SK-N-MC (cell line): Measurements from ENCODE around the gene IL20.

ENCODE experiments used
- DNase-seq: peaks from one replicate; pipeline ENCODE4 v3.0.0-alpha.2; 2011; ENCODE audit warnings: low read depth, low spot score
- H3K27ac ChIP-seq: fragments of 200-600 bp; sonication (generic); 2 replicates; pipeline ENCODE4 v1.5.1; 2016; ENCODE audit warnings: mixed run types
- H3K36me3 ChIP-seq: fragments of 200-600 bp; sonication (generic); 2 replicates; pipeline ENCODE4 v1.6.1; 2017; ENCODE audit warnings: antibody characterized with exemption, low read length, mixed read lengths; ENCODE audit not compliant: insufficient read depth
- H3K4me3 ChIP-seq: fragments of 200-600 bp; sonication (generic); 2 replicates; pipeline ENCODE4 v1.5.1; 2016
- H3K9ac ChIP-seq: fragments of 200-600 bp; sonication (generic); 2 replicates; pipeline ENCODE4 v1.8.0; 2017; ENCODE audit warnings: mixed run types, mixed read lengths; ENCODE audit not compliant: insufficient read length
- H3K9me3 ChIP-seq: fragments of 200-600 bp; sonication (generic); 2 replicates; pipeline ENCODE4 v1.6.1; 2017; ENCODE audit warnings: low read depth, mild to moderate bottlenecking, antibody characterized with exemption, low read length, moderate library complexity, mixed read lengths
- EZH2 ChIP-seq: fragments of 200-600 bp; sonication (generic); IDR thresholded peaks from one replicate; pipeline ENCODE4 v1.6.1; 2017; ENCODE audit warnings: antibody characterized with exemption
- FOXP2 ChIP-seq: optimal IDR thresholded peaks from 2 replicates; pipeline ENCODE3; 2011; ENCODE audit warnings: mild to moderate bottlenecking, moderate library complexity; ENCODE audit not compliant: insufficient read depth; ENCODE audit errors: extremely low read length, control extremely low read depth
- POLR2AphosphoS5 ChIP-seq: IDR thresholded peaks from 2 replicates; pipeline ENCODE4 v1.6.1; 2012; ENCODE audit warnings: mild to moderate bottlenecking, low read depth, low read length, borderline replicate concordance

Gene IL20

GRCh38 chr1:206864939-206865671 is at the start of gene IL20:
Gene IL20, plus strand, starts transcription at chr1:206865623. Its CDS starts 230 bp downstream, at chr1:206865853.
- no peak for TF ChIP-seq EZH2
- TF ChIP-seq FOXP2: no peak
- no peak for TF ChIP-seq POLR2AphosphoS5
- Histone ChIP-seq H3K36me3 (no peaks in the 10 kb centered on the region), H3K27ac (no peak within 1 kb of the TSS), H3K4me3 (no peak within 1 kb of the TSS), H3K9me3 (no peaks in the 10 kb centered on the region), H3K9ac (no peak within 1 kb of the TSS)
- DNase-seq: peak; percentile 39

- Histone ChIP-seq H3K36me3 (no peaks in the 10 kb centered on the region), H3K9ac (no peak overlapping the region), H3K27ac (no peak overlapping the region), H3K4me3 (no peak overlapping the region), H3K9me3 (no peaks in the 10 kb centered on the region)
- TF ChIP-seq EZH2: no peak
- no peak for TF ChIP-seq FOXP2
- TF ChIP-seq POLR2AphosphoS5: no peak
- DNase-seq: no peak
These were observed 48.8 kb upstream of the IL20 start for GRCh38 chr1:206816390-206817287.

- Histone ChIP-seq H3K36me3 (no peaks in the 10 kb centered on the region), H3K9me3 (no peaks in the 10 kb centered on the region), H3K4me3 (no peak overlapping the region), H3K9ac (no peak overlapping the region), H3K27ac (no peak overlapping the region)
- no peak for DNase-seq
- no peak for TF ChIP-seq POLR2AphosphoS5
- TF ChIP-seq EZH2: no peak
- TF ChIP-seq FOXP2: no peak
These were observed 43.9 kb upstream of the IL20 start for GRCh38 chr1:206821493-206821892.

GRCh38 chr1:206823727-206824126 is 41.7 kb upstream of the IL20 start:
- Histone ChIP-seq H3K27ac (no peak overlapping the region; the same call in 1 of the 2 replicates), H3K9ac (no peak overlapping the region), H3K4me3 (no peak overlapping the region), H3K9me3 (no peaks in the 10 kb centered on the region), H3K36me3 (no peaks in the 10 kb centered on the region)
- no peak for TF ChIP-seq POLR2AphosphoS5
- no peak for TF ChIP-seq EZH2
- TF ChIP-seq FOXP2: no peak
- no peak for DNase-seq

- no peak for TF ChIP-seq FOXP2
- TF ChIP-seq EZH2: no peak
- TF ChIP-seq POLR2AphosphoS5: no peak
- Histone ChIP-seq H3K36me3 (no peaks in the 10 kb centered on the region), H3K4me3 (no peak overlapping the region), H3K9me3 (no peaks in the 10 kb centered on the region), H3K27ac (no peak overlapping the region; the same call in 1 of the 2 replicates), H3K9ac (no peak overlapping the region)
- no peak for DNase-seq
These were observed 41.1 kb upstream of the IL20 start for GRCh38 chr1:206824331-206824730.

- TF ChIP-seq FOXP2 (no peak), EZH2 (no peak), POLR2AphosphoS5 (no peak)
- H3K36me3 ChIP-seq: no peaks in the 10 kb centered on the region
- no peak for DNase-seq
These were observed 39.0 kb upstream of the IL20 start for GRCh38 chr1:206826394-206826793.

GRCh38 chr1:206828061-206828460 is 37.4 kb upstream of the IL20 start:
- TF ChIP-seq FOXP2 (no peak), POLR2AphosphoS5 (no peak), EZH2 (no peak)
- DNase-seq: no peak
- no peak overlapping the region for H3K4me3 ChIP-seq
- no peak overlapping the region for H3K9ac ChIP-seq
- no peaks in the 10 kb centered on the region for H3K9me3 ChIP-seq
- H3K36me3 ChIP-seq: no peaks in the 10 kb centered on the region
- no peak overlapping the region for H3K27ac ChIP-seq

More at GRCh38 chr1:206826394-206826793, 39.0 kb upstream of the IL20 start:
- Histone ChIP-seq H3K4me3 (no peak overlapping the region), H3K9ac (no peak overlapping the region), H3K9me3 (no peaks in the 10 kb centered on the region), H3K27ac (no peak overlapping the region)

GRCh38 chr1:206828765-206829164 is 36.7 kb upstream of the IL20 start:
- H3K9me3 ChIP-seq: no peaks in the 10 kb centered on the region

More at GRCh38 chr1:206828765-206829164, 36.7 kb upstream of the IL20 start:
- H3K36me3 ChIP-seq: no peaks in the 10 kb centered on the region
- no peak overlapping the region for H3K4me3 ChIP-seq
- TF ChIP-seq FOXP2: no peak
- no peak for TF ChIP-seq EZH2
- TF ChIP-seq POLR2AphosphoS5: no peak
- DNase-seq: no peak
- no peak overlapping the region for H3K9ac ChIP-seq
- no peak overlapping the region for H3K27ac ChIP-seq
